ENCODE results near the gene TMED10.
A peak's percentile ranks its signal among the peaks of the same experiment; 100 is the strongest.

TMED10 gene

DNA sequence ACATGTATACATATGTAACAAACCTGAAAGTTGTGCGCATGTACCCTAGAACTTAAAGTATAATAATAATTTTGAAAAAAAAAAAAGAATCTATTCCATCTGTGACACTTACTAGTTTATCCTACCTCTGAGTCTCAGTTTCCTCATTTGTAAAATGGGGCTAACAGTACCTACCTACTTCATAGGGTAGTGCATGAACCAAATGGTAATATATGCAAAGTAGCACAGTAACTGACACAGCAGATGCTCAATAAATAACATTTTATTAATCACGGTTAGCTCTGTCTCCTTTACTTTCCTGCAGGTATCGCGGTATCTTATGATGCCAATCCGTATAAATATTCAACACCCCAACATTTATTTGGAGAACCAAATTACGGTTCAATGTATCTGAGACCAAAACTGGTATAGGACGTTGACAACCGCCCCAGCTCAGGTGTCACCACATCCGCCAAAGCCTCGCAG is 703 bp downstream of the TMED10 start:
- ChIA-PET POLR2A (no interaction called here), CTCF (no interaction called here)
- Histone ChIP-seq H3K27ac (ENCODE audit: extremely low read depth, low read depth, low read length) (peak overlapping the region; percentile 90), H3K36me3 (ENCODE audit: control insufficient read depth in 2 of 2, insufficient read depth in 1 of 2, low read length in 2 of 2) (no peaks in the 10 kb centered on the region; a peak in 1 of 3 replicates), H3K4me3 (ENCODE audit: low read depth, low read length) (peak overlapping the region; percentile 92), H3K9me3 (ENCODE audit: control insufficient read depth, insufficient read depth, low read depth, low read length) (no peaks in the 10 kb centered on the region), H3K4me1 (ENCODE audit: control insufficient read depth, insufficient read depth, low read length) (no peaks in the 10 kb centered on the region; the same call in 1 of the 2 replicates)
- no peak for TF ChIP-seq ZNF18 (tag by site-specific recombination; IDR thresholded peaks at IDR 0.05)
- TF ChIP-seq ZNF664 (tag by site-specific recombination; IDR thresholded peaks at IDR 0.05): peak; percentile 69; the same call in 1 of the 2 replicates

- Histone ChIP-seq H3K4me1 (ENCODE audit: control insufficient read depth, insufficient read depth, low read length) (no peaks in the 10 kb centered on the region; the same call in 1 of the 2 replicates), H3K9me3 (ENCODE audit: control insufficient read depth, insufficient read depth, low read depth, low read length) (no peaks in the 10 kb centered on the region), H3K27ac (ENCODE audit: extremely low read depth, low read depth, low read length) (no peak overlapping the region), H3K36me3 (ENCODE audit: control insufficient read depth in 2 of 2, insufficient read depth in 1 of 2, low read length in 2 of 2) (no peaks in the 10 kb centered on the region; a peak in 1 of 3 replicates), H3K4me3 (ENCODE audit: low read depth, low read length) (no peak overlapping the region)
- ChIA-PET CTCF (interaction anchor here (0.6 to 1.1 kb wide), 3 partner anchors 31 to 133 kb away, joined by 3 to 4 read pairs (median 3); no protein-coding TSS in a partner anchor), POLR2A (no interaction called here)
- no peak for TF ChIP-seq PRDM4 (tag by site-specific recombination; IDR thresholded peaks at IDR 0.05)
- peak; percentile 42; the same call in 1 of the 2 replicates for TF ChIP-seq REST (tag by site-specific recombination; IDR thresholded peaks at IDR 0.05)
Observed at GRCh38 chr14:75174066-75174465, 2.3 kb downstream of the TMED10 start.

- no peak overlapping the region for H3K4me3 ChIP-seq (ENCODE audit: low read depth, low read length)
- no peak overlapping the region for H3K27ac ChIP-seq (ENCODE audit: extremely low read depth, low read depth, low read length)
- no peaks in the 10 kb centered on the region for H3K9me3 ChIP-seq (ENCODE audit: control insufficient read depth, insufficient read depth, low read depth, low read length)
- no peak for TF ChIP-seq ZNF677 (tag by site-specific recombination; IDR thresholded peaks at IDR 0.05)
- TF ChIP-seq GLIS1 (tag by site-specific recombination; IDR thresholded peaks at IDR 0.05): 0 out of 2 replicates have a peak, but pooled peaks have one; percentile 10
- no peaks in the 10 kb centered on the region; a peak in 1 of 3 replicates for H3K36me3 ChIP-seq (ENCODE audit: control insufficient read depth in 2 of 2, insufficient read depth in 1 of 2, low read length in 2 of 2)
- ChIA-PET CTCF (interaction anchor here (0.6 kb wide), 1 partner anchor 306 kb away, joined by 3 read pairs; no protein-coding TSS in a partner anchor), POLR2A (no interaction called here)
- H3K4me1 ChIP-seq (ENCODE audit: control insufficient read depth, insufficient read depth, low read length): no peaks in the 10 kb centered on the region; the same call in 1 of the 2 replicates
Observed at GRCh38 chr14:75170772-75171171, 5.6 kb downstream of the TMED10 start.

DNA sequence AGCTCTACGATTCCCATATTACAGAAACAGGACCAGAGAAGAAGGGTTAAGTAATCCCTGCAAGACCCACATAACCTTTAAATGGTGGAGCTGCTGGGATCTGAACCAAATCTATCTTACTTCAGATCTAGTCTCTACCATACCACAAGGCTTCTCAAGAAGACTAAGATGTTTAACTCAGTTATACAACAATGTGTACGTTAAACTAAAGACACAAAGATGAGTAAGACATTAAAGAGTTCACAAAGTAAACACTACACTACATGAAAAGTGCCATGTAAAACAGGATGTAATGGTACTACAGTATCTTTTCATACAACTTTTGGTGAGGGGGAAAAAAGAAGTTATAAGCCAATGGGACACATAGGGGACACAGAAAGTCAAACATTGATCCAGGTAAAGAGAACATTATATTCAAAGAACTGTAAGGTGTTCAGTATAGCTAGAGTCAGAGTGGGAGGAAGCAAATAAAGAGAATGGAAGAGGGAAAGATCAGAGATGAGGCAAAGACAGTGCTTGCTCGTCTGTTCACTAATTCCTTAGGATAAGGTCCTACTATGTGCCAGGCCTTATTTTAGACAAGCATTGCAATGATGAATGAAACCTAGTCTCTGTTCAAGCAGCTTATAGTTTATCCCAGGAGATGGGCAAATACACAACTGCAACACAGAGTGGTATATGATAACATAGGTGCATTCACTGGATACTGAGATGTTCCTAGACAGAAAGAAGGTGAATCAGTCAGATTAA is 7.7 kb downstream of the TMED10 start:
- Histone ChIP-seq H3K9me3 (ENCODE audit: control insufficient read depth, insufficient read depth, low read depth, low read length) (no peaks in the 10 kb centered on the region), H3K4me3 (ENCODE audit: low read depth, low read length) (no peak overlapping the region), H3K27ac (ENCODE audit: extremely low read depth, low read depth, low read length) (no peak overlapping the region), H3K4me1 (ENCODE audit: control insufficient read depth, insufficient read depth, low read length) (no peaks in the 10 kb centered on the region; the same call in 1 of the 2 replicates), H3K36me3 (ENCODE audit: control insufficient read depth in 2 of 2, insufficient read depth in 1 of 2, low read length in 2 of 2) (no peaks in the 10 kb centered on the region)
- CTCF ChIA-PET: interaction anchor here (0.6 to 1.2 kb wide), 3 partner anchors 9 to 135 kb away, joined by 3 to 4 read pairs (median 3); no protein-coding TSS in a partner anchor
- POLR2A ChIA-PET: no interaction called here
- TF ChIP-seq TCF7L2 (IDR thresholded peaks at IDR 0.05; ENCODE audit: borderline replicate concordance, low read depth, low read length) (no peak), ZIC2 (tag by site-specific recombination; IDR thresholded peaks at IDR 0.05) (no peak), ZNF529 (tag by site-specific recombination; IDR thresholded peaks at IDR 0.05; ENCODE audit: insufficient replicate concordance) (no peak), ZNF747 (tag by site-specific recombination; IDR thresholded peaks at IDR 0.05) (no peak), ZNF596 (tag by site-specific recombination; IDR thresholded peaks at IDR 0.05) (no peak), ZSCAN23 (tag by site-specific recombination; IDR thresholded peaks at IDR 0.05) (no peak)
- TF ChIP-seq, protein P1, sequence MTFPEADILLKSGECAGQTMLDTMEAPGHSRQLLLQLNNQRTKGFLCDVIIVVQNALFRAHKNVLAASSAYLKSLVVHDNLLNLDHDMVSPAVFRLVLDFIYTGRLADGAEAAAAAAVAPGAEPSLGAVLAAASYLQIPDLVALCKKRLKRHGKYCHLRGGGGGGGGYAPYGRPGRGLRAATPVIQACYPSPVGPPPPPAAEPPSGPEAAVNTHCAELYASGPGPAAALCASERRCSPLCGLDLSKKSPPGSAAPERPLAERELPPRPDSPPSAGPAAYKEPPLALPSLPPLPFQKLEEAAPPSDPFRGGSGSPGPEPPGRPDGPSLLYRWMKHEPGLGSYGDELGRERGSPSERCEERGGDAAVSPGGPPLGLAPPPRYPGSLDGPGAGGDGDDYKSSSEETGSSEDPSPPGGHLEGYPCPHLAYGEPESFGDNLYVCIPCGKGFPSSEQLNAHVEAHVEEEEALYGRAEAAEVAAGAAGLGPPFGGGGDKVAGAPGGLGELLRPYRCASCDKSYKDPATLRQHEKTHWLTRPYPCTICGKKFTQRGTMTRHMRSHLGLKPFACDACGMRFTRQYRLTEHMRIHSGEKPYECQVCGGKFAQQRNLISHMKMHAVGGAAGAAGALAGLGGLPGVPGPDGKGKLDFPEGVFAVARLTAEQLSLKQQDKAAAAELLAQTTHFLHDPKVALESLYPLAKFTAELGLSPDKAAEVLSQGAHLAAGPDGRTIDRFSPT (tag by site-specific recombination; IDR thresholded peaks at IDR 0.05): no peak
- TF ChIP-seq, protein P2, sequence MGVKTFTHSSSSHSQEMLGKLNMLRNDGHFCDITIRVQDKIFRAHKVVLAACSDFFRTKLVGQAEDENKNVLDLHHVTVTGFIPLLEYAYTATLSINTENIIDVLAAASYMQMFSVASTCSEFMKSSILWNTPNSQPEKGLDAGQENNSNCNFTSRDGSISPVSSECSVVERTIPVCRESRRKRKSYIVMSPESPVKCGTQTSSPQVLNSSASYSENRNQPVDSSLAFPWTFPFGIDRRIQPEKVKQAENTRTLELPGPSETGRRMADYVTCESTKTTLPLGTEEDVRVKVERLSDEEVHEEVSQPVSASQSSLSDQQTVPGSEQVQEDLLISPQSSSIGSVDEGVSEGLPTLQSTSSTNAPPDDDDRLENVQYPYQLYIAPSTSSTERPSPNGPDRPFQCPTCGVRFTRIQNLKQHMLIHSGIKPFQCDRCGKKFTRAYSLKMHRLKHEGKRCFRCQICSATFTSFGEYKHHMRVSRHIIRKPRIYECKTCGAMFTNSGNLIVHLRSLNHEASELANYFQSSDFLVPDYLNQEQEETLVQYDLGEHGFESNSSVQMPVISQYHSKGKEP (tag by site-specific recombination; IDR thresholded peaks at IDR 0.05): no peak
